EH (cell line): ENCODE measurements around the gene MAGI2.

Source experiments
- DNase-seq: peaks from one replicate; pipeline ENCODE4 v3.0.0-alpha.2; 2015; ENCODE audit warnings: low read depth

MAGI2 gene

DNA sequence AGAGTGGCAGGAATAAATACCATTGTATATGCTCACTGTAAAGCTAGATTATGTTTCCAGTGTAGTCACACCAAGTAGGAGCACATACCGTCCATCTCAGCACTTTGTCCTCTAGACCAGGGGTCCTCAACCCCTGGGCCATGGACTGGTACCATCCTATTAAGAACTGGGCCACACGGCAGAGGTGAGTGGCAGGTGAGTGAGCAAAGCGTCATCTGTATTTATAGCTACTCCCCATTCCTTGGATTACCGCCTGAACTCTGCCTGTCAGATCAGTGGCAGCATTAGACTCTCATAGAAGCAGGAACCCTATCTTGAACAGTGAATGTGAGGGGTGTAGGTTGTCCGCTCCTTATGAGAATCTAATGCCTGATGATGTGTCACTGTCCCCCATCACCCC, 735.3 kb downstream of the MAGI2 start:
- no peak for DNase-seq

- DNase-seq = no peak
Observed at GRCh38 chr7:78716876-78717275, 736.6 kb downstream of the MAGI2 start.

GRCh38 chr7:78714356-78714755, 739.1 kb downstream of the MAGI2 start:
- DNase-seq = no peak

DNA sequence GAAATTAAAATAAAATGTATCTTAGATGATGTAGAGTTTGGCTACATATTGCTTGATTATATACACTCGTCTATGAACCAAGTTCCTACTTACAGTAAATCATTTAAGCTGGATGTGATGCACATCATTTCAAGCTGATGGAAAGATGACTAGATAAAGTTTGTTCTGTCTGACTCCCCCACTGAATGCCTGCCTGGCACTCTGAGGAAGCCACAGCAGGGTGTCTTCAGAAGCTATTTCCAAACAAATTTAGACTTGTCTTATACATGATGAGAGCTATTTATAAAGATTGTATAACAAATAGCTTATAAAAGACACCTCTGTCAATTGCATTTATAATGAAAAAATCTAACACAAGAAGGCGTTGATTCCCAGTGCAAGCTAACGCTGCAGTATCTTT, 741.4 kb downstream of the MAGI2 start:
- DNase-seq = no peak

DNA sequence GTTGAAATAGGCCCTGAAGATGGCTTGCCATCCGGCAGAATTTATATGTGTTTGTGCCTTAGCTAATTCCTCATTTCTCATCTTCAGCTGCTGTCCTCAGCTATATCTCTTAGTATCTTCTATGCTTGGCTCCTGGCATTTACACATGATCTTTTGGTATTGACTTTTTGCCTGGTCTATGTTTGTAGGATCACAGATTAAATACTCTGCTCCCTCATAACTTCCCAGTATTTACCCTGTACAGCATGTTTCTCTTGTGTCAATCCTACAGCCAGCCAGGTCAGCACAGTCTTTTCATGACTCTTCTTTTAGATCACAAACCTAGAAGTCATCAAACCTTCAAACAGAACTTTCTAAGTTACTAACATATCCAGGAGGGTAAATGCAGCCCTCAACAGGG, 743.8 kb downstream of the MAGI2 start:
- DNase-seq = no peak

- DNase-seq = no peak
Observed at GRCh38 chr7:78704504-78704903, 749.0 kb downstream of the MAGI2 start.

GRCh38 chr7:78703391-78703790, 750.1 kb downstream of the MAGI2 start:
- DNase-seq = peak; percentile 23

DNA sequence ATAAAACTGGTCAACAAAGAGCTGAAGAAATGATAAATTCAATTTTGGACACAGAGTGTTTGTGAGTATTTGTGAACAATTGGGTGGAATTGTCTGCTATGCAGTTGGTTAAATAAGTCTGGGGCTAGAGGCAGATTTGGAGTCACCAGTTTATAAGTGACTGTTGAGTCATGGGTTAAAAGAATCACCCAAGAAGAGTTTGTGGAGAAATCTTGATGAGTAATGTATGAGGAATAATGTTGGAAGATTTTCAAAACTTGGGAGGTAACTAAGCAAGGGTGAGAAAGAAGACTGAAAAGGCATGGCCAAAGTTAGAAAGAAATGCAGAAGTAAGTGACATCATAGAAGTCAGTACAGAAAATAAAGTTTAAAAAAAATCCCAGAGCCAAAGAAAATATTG, 750.7 kb downstream of the MAGI2 start:
- peak; percentile 98 for DNase-seq

- no peak for DNase-seq
Observed at GRCh38 chr7:78695826-78696225, 757.6 kb downstream of the MAGI2 start.

- no peak for DNase-seq
Observed at GRCh38 chr7:78691584-78691983, 761.9 kb downstream of the MAGI2 start.

DNA sequence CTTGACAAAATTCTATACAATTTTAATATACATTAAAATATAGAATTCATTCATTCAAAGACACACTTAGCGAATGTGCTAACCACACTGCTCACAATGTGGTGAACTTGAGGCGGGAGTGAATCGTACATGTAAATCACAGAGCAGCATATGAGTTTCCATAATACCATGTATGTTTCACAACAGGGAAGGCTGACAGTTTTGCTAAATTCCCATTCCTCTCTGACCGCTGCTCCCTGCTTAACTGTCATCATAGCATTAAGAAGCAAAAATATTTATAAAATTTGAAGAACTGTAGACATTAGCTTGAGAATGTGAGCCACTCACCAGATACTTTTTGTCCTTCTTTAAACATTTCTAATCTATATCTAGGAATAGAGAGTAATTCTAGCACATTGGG, 763.3 kb downstream of the MAGI2 start:
- peak; percentile 42 for DNase-seq

GRCh38 chr7:78688376-78688775, 765.1 kb downstream of the MAGI2 start:
- DNase-seq = no peak

DNA sequence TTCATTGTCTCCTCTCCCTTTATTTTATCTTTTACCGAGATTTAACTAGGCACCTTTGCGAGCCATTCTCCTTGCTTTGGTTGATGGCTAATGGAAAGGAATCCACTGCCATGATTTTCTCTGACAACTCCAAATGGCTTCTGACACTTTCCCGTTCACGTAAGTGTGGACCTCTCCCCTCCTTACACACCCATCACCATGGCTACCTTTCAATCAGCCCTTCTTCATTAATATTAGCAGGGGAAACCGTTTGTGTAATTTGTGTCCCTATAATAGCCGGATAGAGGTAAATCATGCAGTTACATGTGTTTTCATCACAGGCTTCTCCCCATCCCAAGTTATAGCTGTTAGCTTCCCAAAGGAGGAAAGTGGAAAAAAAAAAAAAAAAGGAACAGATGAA, 767.3 kb downstream of the MAGI2 start:
- peak; percentile 23 for DNase-seq

DNA sequence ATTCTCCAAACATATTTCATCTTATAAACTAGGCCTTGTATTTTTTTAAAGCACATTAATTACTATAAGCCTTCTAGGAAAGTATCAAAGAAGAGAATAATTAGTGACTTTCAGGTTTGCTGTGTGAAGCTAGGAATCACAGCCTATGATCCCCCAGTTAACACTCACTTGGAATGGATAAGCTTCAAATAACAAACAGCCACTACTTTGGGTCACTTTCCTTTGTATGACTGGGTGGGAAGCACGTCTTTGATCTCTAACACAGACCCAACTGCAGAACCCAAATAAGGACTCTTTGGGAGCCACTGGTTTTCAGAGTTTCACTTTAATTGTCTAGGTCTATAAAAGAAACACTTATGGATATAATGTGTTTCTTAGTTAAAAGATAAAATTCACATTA, 769.3 kb downstream of the MAGI2 start:
- DNase-seq = no peak

DNA sequence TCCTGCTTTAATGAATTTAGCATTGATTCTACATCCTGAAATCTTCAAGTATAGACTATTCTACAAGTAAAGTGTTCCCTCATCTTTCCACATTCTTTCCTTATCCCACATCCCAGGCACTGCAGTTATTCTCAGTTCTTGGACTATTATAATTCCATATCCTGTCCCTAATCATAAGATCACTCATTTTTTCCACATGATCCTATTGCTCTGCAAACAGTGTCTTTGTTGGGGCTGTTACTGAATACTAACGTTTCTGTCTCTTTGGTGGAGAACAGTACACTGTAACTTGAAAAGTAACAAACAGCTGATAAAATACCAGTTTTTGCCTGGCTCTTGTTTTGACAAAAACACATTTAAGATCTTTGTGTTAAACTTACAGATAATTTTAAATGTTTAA, 769.9 kb downstream of the MAGI2 start:
- DNase-seq = no peak

GRCh38 chr7:78679112-78679876, 774.2 kb downstream of the MAGI2 start:
- no peak for DNase-seq

- peak; percentile 74 for DNase-seq
Observed at GRCh38 chr7:78677391-78677790, 776.1 kb downstream of the MAGI2 start.

DNA sequence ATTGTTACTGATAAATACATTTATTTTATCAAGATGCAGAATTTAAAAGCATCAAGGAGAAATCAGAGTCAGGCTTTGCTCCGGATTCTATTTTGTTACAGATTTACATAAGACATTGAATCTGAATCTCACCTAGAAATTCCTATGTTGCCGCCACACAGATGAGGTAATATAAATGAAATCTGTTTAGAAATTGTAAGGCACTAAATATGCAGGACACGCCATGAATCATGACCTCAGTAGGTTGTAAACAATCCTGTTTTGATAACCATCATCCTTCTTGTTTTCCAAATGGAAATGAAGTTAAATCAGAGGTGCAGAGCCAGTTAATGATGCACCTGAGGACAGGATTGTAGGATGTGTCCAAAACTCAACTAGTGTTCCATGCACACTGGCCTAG, 778.0 kb downstream of the MAGI2 start:
- no peak for DNase-seq

- no peak for DNase-seq
Observed at GRCh38 chr7:78673272-78673671, 780.2 kb downstream of the MAGI2 start.

GRCh38 chr7:78662939-78663338, 790.5 kb downstream of the MAGI2 start:
- no peak for DNase-seq

DNA sequence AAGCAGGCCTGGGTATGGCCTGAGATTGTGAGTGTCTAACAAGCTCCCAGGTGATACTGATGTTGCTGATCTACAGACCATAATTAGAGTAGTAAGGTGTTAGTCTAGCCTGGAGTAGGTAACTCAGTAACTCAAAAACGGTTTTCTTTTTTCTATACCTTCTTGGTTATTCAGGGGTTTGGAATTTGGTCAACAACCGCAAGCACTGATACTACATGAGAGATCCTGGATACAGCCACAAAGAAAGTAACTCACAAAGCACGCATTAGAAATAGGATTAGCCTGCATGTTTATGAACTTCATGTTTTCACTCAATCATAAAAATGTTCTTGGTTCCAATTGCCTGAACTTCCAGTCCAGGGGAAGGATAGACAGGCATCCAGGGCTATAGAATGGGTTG, 803.5 kb downstream of the MAGI2 start:
- no peak for DNase-seq

DNA sequence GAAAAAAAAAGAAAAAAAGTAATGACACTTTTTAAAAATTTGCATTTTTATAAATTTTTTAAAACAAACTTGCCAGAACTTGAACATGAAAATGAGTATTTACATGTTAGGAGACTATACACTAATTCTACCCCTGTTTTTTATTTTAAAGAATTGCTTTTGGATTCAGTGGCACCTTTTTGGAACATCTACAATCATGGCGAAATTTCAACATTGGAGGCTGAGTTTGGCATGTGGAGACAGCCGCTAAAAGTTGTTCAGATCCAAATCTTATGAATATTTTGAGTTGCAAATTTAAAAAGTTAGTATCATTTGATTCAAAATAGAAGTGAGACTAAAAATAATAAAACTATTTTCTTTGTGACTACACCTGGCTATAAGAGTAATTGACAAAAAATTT, 804.2 kb downstream of the MAGI2 start:
- DNase-seq = no peak

- DNase-seq = no peak
Observed at GRCh38 chr7:78642751-78643150, 810.7 kb downstream of the MAGI2 start.

- no peak for DNase-seq
Observed at GRCh38 chr7:78638364-78638763, 815.1 kb downstream of the MAGI2 start.
